ENCODE data around the gene ROCK1.
A peak's percentile ranks its signal among the peaks of the same experiment; 100 is the strongest.
"Not testable (repeated sequence)": the region's sequence is repeated elsewhere in the genome, so short reads cannot be mapped to it uniquely, and the experiment has no call there.

The ROCK1 gene

GRCh38 chr18:21049306-21049705 lies 62.3 kb downstream of the ROCK1 start:
- DNase-seq = no peak

- DNase-seq = no peak
These were observed 64.5 kb downstream of the ROCK1 start for GRCh38 chr18:21047126-21047525.

GRCh38 chr18:21040466-21040865 lies 71.1 kb downstream of the ROCK1 start:
- DNase-seq = no peak

- no peak for DNase-seq
These were observed 73.4 kb downstream of the ROCK1 start for GRCh38 chr18:21038201-21038600.

GRCh38 chr18:21031845-21032244 lies 79.8 kb downstream of the ROCK1 start:
- no peak for DNase-seq

- not testable (repeated sequence) for DNase-seq
These were observed 93.4 kb downstream of the ROCK1 start for GRCh38 chr18:21018257-21018656.

GRCh38 chr18:21012308-21012707 lies 99.3 kb downstream of the ROCK1 start:
- DNase-seq = no peak

- DNase-seq = no peak
These were observed 106.9 kb downstream of the ROCK1 start for GRCh38 chr18:21004726-21005125.

GRCh38 chr18:21000667-21001066 lies 110.9 kb downstream of the ROCK1 start:
- DNase-seq = no peak

- DNase-seq = no peak
These were observed 114.2 kb downstream of the ROCK1 start for GRCh38 chr18:20997371-20997770.

- no peak for DNase-seq
These were observed 115.2 kb downstream of the ROCK1 start for GRCh38 chr18:20996418-20996817.

GRCh38 chr18:20988726-20989125 lies 122.9 kb downstream of the ROCK1 start:
- peak; percentile 54 for DNase-seq

GRCh38 chr18:20975077-20975476 lies 136.5 kb downstream of the ROCK1 start:
- DNase-seq = no peak

GRCh38 chr18:20971886-20972267 lies 139.7 kb downstream of the ROCK1 start:
- DNase-seq = peak; percentile 46

- DNase-seq = no peak
These were observed 144.8 kb downstream of the ROCK1 start for GRCh38 chr18:20966795-20967194.

GRCh38 chr18:20963027-20963426 lies 148.6 kb downstream of the ROCK1 start:
- no peak for DNase-seq

GRCh38 chr18:20960735-20961134 lies 150.9 kb downstream of the ROCK1 start:
- DNase-seq = no peak

- DNase-seq = not testable (repeated sequence)
These were observed 160.8 kb downstream of the ROCK1 start for GRCh38 chr18:20950827-20951226.

All from DMS53 (cell line).